K562 (cell line): Measurements from ENCODE around the gene CACNA2D2. TPM values are rescaled to one million over a fixed set of nuclear protein-coding genes. Genes with fewer than 3 reads are reported as not detected.

Experiments used
- CXXC5 ChIP-seq: fragments of 250-450 bp; sonication (Bioruptor Pico); IDR thresholded peaks from 2 replicates; pipeline ENCODE4 v1.8.0; 2022; ENCODE audit warnings: inconsistent platforms, mild to moderate bottlenecking, moderate library complexity
- MBD2 ChIP-seq: sonication (generic); IDR thresholded peaks from 2 replicates; pipeline ENCODE4 v1.6.1; 2016; ENCODE audit warnings: low read depth, borderline replicate concordance
- YY1 ChIP-seq, 3 experiments: IDR thresholded peaks; 2 replicates each; pipeline ENCODE4 v1.6.1; 2011; ENCODE audit warnings: low read length in 2 of 3, mild to moderate bottlenecking in 2 of 3, moderate library complexity in 2 of 3, borderline replicate concordance in 1 of 3, control low read depth in 1 of 3, low read depth in 1 of 3; ENCODE audit not compliant: insufficient read depth in 3 of 3, insufficient replicate concordance in 2 of 3, control insufficient read depth in 1 of 3, insufficient read length in 1 of 3; ENCODE audit errors: extremely low read depth in 1 of 3
- ZNF263 ChIP-seq: sonication (generic); formaldehyde crosslinking; IDR thresholded peaks from 2 replicates; pipeline ENCODE4 v1.8.0; 2022; ENCODE audit warnings: mild to moderate bottlenecking, missing genetic modification reagents, borderline replicate concordance
- ZNF449 ChIP-seq: fragments of 250-450 bp; sonication (Bioruptor Pico); IDR thresholded peaks from 2 replicates; pipeline ENCODE4 v1.8.0; 2022; ENCODE audit warnings: moderate library complexity, mild to moderate bottlenecking, inconsistent platforms
- polyA plus RNA-seq, 8 experiments: library from polyadenylated mRNA; depleted of rRNA in 4 of 8; stranded (reverse) in 5 of 8; unstranded in 3 of 8; fragments of >200 nt; fragmentation: Nextera tagmentation in 2 of 8; fragmentation: Illumina TruSeq in 1 of 8; extraction: Ambion mirVana in 2 of 8; extraction: Trizol in 1 of 8; gene quantifications; 2 replicates each; pipeline versions ENCODE4 v1.2.1 to v1.2.3, GENCODE V29; 2011 to 2014; ENCODE audit warnings: inconsistent platforms in 1 of 8, missing spikeins in 1 of 8
- total RNA-seq, 7 experiments: library from RNA; depleted of rRNA in 6 of 7; stranded (reverse); fragments of >200 nt in 6 of 7; fragmentation: Illumina TruSeq in 2 of 7; extraction: Trizol in 2 of 7; gene quantifications; 2 replicates each; pipeline versions ENCODE4 v1.2.1 to v1.2.3, GENCODE V29; 2011 to 2021; ENCODE audit warnings: low replicate concordance in 1 of 7
- TF ChIP-seq, protein P1 (sequence below): fragments of 450-650 bp; IDR thresholded peaks from 2 replicates; pipeline ENCODE4 v1.6.1; 2016; ENCODE audit warnings: mild to moderate bottlenecking, moderate library complexity
- TF ChIP-seq, protein P2 (sequence below): fragments of 450-650 bp; IDR thresholded peaks from 2 replicates; pipeline ENCODE4 v1.6.1; 2016; ENCODE audit warnings: antibody characterized with exemption
- TF ChIP-seq, protein P3 (sequence below): sonication (generic); formaldehyde crosslinking; IDR thresholded peaks from 2 replicates; pipeline ENCODE4 v1.5.0; 2020; ENCODE audit warnings: missing genetic modification reagents

CACNA2D2 gene
- total and polyA plus RNA-seq, 9 of the 15 experiments (the other 6 are each of a cell fraction or from before 2014, with no cell fraction given) = 0.11 to 0.58 (median 0.36) TPM; not detected in 2

- TF ChIP-seq, protein P1, sequence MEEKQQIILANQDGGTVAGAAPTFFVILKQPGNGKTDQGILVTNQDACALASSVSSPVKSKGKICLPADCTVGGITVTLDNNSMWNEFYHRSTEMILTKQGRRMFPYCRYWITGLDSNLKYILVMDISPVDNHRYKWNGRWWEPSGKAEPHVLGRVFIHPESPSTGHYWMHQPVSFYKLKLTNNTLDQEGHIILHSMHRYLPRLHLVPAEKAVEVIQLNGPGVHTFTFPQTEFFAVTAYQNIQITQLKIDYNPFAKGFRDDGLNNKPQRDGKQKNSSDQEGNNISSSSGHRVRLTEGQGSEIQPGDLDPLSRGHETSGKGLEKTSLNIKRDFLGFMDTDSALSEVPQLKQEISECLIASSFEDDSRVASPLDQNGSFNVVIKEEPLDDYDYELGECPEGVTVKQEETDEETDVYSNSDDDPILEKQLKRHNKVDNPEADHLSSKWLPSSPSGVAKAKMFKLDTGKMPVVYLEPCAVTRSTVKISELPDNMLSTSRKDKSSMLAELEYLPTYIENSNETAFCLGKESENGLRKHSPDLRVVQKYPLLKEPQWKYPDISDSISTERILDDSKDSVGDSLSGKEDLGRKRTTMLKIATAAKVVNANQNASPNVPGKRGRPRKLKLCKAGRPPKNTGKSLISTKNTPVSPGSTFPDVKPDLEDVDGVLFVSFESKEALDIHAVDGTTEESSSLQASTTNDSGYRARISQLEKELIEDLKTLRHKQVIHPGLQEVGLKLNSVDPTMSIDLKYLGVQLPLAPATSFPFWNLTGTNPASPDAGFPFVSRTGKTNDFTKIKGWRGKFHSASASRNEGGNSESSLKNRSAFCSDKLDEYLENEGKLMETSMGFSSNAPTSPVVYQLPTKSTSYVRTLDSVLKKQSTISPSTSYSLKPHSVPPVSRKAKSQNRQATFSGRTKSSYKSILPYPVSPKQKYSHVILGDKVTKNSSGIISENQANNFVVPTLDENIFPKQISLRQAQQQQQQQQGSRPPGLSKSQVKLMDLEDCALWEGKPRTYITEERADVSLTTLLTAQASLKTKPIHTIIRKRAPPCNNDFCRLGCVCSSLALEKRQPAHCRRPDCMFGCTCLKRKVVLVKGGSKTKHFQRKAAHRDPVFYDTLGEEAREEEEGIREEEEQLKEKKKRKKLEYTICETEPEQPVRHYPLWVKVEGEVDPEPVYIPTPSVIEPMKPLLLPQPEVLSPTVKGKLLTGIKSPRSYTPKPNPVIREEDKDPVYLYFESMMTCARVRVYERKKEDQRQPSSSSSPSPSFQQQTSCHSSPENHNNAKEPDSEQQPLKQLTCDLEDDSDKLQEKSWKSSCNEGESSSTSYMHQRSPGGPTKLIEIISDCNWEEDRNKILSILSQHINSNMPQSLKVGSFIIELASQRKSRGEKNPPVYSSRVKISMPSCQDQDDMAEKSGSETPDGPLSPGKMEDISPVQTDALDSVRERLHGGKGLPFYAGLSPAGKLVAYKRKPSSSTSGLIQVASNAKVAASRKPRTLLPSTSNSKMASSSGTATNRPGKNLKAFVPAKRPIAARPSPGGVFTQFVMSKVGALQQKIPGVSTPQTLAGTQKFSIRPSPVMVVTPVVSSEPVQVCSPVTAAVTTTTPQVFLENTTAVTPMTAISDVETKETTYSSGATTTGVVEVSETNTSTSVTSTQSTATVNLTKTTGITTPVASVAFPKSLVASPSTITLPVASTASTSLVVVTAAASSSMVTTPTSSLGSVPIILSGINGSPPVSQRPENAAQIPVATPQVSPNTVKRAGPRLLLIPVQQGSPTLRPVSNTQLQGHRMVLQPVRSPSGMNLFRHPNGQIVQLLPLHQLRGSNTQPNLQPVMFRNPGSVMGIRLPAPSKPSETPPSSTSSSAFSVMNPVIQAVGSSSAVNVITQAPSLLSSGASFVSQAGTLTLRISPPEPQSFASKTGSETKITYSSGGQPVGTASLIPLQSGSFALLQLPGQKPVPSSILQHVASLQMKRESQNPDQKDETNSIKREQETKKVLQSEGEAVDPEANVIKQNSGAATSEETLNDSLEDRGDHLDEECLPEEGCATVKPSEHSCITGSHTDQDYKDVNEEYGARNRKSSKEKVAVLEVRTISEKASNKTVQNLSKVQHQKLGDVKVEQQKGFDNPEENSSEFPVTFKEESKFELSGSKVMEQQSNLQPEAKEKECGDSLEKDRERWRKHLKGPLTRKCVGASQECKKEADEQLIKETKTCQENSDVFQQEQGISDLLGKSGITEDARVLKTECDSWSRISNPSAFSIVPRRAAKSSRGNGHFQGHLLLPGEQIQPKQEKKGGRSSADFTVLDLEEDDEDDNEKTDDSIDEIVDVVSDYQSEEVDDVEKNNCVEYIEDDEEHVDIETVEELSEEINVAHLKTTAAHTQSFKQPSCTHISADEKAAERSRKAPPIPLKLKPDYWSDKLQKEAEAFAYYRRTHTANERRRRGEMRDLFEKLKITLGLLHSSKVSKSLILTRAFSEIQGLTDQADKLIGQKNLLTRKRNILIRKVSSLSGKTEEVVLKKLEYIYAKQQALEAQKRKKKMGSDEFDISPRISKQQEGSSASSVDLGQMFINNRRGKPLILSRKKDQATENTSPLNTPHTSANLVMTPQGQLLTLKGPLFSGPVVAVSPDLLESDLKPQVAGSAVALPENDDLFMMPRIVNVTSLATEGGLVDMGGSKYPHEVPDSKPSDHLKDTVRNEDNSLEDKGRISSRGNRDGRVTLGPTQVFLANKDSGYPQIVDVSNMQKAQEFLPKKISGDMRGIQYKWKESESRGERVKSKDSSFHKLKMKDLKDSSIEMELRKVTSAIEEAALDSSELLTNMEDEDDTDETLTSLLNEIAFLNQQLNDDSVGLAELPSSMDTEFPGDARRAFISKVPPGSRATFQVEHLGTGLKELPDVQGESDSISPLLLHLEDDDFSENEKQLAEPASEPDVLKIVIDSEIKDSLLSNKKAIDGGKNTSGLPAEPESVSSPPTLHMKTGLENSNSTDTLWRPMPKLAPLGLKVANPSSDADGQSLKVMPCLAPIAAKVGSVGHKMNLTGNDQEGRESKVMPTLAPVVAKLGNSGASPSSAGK = peak; percentile 88
- TF ChIP-seq, protein P2, sequence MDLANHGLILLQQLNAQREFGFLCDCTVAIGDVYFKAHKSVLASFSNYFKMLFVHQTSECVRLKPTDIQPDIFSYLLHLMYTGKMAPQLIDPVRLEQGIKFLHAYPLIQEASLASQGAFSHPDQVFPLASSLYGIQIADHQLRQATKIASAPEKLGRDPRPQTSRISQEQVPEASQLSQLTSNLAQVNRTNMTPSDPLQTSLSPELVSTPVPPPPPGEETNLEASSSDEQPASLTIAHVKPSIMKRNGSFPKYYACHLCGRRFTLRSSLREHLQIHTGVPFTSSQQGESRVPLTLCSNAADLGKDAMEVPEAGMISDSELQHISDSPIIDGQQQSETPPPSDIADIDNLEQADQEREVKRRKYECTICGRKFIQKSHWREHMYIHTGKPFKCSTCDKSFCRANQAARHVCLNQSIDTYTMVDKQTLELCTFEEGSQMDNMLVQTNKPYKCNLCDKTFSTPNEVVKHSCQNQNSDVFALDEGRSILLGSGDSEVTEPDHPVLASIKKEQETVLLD = peak; percentile 38; the same call in 1 of the 2 replicates
- TF ChIP-seq, protein P3, sequence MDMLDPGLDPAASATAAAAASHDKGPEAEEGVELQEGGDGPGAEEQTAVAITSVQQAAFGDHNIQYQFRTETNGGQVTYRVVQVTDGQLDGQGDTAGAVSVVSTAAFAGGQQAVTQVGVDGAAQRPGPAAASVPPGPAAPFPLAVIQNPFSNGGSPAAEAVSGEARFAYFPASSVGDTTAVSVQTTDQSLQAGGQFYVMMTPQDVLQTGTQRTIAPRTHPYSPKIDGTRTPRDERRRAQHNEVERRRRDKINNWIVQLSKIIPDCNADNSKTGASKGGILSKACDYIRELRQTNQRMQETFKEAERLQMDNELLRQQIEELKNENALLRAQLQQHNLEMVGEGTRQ (CRISPR knock-in tag) = peak; percentile 15; the same call in 1 of the 2 replicates
- TF ChIP-seq YY1 (IDR thresholded peaks at IDR 0.05; ENCODE audit: borderline replicate concordance in 1 of 3, control insufficient read depth in 1 of 3, extremely low read depth in 1 of 3, insufficient read depth in 3 of 3, insufficient read length in 1 of 3, insufficient replicate concordance in 2 of 3, low read depth in 1 of 3, low read length in 2 of 3) (no peak), ZNF449 (CRISPR knock-in tag) (no peak), MBD2 (peak; percentile 51; the same call in 1 of the 2 replicates), CXXC5 (peak; percentile 71), ZNF263 (peak; percentile 98)
Measured at GRCh38 chr3:50539356-50540286, 36.2 kb upstream of the CACNA2D2 start (continued).
